Suppressor macrophage treated with lipopolysaccharide for 4 hours (primary cell): ENCODE data around the gene SLC4A7.
A peak's percentile ranks its signal among the peaks of the same experiment; 100 is the strongest.
"Not testable (repeated sequence)": the region's sequence is repeated elsewhere in the genome, so short reads cannot be mapped to it uniquely, and the experiment has no call there.

Source experiments
- DNase-seq: peaks from one replicate; pipeline ENCODE4 v3.0.0-alpha.2; 2020

SLC4A7 gene

DNA sequence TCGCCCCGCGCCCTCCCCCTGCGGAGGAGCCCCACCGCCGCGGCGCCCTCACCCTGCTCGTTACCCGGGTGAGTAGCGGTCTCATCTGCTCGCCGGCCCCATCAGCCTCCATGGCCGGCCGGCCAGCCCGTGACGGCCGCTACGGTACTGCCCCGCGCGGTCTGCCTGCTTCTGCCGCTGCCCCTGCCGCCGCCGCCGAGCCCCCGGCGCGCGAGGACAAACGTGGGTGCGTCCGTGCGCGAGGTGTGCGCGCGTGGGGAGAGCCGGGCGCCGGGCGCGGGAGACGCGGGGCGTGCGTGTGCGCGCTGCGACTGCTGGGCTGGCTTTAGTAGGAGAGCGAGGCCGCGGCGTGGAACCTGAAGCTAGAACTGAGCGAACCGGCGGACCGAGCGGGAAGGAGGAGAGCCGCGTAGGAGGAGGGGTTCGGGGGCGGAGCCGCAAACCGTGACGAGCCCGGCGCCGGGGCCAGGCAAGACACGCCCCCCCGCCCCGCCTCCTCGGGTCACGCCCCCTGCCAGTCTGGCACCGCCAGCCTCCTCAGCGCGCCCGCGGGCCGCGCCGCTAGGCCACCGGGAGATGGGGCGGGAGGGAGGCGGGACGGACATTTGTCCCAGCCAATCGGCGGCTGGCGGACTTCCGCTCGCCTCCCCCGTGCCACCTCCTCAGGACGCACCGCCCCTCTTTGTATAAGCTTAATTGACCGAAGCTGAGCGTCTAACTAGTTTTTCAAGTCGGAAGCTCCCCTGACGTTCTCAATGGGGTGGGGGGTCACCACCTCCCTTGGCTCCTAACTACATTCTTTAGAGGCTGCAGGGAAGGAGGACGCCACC lies at the start of gene SLC4A7:
Gene SLC4A7, minus strand, starts transcription at position 370 of the 830 bp plus-strand sequence. Its CDS starts 258 bp downstream, at position 112.
- DNase-seq = peak; percentile 99

- DNase-seq = peak; percentile 48
These were observed 49.0 kb upstream of the SLC4A7 start for GRCh38 chr3:27533261-27533607.

- DNase-seq = no peak
These were observed 48.5 kb upstream of the SLC4A7 start for GRCh38 chr3:27532426-27533260.

GRCh38 chr3:27531193-27531751 lies 47.1 kb upstream of the SLC4A7 start:
- DNase-seq = not testable (repeated sequence)

DNA sequence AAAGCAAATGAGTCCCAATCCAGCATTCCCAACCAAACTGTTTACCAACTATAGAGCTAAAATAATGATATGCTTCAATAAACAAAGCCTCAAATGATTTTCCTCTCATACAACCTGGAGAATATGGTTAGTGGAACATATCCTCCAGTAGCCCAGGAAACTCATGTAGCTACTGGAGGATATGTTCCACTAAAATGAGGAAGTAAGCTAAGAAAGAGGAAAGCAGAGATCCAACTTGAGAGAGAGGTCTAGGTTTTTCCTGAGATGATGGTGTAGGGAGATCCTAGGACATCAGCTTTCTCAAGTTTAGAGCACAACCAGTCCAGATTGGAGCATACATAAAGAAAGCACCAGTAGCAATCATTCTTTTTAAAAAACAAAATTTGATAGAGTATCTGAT lies 44.6 kb upstream of the SLC4A7 start:
- DNase-seq = peak; percentile 51

GRCh38 chr3:27526614-27527315 lies 42.6 kb upstream of the SLC4A7 start:
- no peak for DNase-seq

DNA sequence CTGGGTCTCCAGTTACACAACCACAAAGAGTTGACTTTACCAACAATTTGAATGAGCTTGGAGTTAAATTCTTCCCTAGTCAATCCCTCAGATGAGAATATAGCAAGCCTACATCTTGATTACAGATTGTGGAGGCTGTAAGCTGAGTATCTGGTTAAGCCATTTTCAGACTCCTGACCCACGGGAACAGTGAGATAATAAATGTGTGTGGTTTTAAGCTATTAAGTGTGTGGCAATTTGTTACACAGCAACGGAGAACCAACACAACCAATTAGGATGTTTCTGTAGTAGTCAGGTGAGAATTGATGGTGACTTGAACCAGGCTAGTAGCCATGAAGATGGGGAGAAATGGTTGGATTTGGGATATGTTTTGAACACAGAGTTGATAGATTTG lies 37.7 kb upstream of the SLC4A7 start:
- DNase-seq = no peak

DNA sequence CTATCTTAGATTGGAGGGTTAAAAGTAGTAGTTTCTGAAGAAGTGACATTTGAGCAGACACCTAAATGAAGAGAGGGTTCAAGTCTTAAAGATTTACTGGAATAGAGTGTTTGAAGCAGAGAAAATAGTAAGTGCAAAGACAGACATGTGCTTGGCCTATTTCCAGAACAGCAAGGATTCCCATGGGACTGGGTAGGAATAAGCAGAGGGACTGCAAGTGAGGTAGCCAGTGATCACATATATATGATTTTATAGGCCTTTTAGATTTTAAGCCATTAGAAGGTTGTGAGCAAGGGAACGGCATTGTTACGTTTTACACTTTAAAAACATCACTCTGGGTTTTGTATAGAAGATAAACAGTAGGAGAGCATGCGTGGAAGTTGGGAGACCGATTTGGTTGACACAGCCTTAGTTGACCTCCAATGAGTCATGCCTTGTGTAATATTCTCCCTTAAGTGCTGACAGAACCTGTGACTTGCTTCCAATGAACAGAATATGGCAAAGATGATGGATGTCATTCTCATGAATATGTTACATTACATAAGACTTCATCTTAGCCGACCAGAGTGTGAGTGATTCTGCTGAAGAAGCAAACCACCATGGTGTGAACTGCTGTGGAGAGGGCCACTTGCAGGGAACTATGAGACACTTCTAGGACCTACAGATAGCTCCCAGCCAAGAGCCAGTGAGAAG lies 37.1 kb upstream of the SLC4A7 start:
- peak; percentile 92 for DNase-seq

DNA sequence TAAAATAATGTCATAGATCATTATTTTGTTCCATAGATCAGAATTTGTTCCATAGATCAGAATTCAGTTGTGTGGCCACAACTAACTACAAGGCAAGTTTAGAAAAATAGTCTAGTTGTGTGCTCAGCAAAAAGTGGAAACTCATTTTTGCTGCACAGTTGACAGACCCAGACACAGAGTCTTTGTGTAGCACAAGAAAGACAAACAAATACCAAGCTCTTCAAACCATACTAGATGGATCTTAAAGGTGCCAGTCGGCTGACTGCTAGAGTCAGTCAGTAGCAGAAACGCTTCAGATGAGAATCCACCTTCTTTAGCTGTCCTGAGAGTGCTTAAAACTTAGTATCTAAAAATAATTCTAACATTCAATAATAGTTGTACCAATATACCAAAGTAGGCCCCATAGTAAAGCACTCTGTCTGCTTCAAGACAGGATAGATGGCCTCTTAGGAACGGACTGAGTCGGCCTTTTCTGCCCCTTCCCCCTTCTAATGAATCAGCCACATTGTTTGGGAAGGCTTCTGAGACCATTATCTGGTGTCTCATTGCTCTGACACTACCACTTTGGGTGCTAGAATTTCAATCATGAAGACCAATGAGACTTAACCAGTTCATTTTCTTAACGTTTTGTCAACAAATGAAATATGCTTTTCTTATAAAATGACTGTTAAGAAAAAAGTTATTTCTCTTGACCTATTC lies 27.7 kb upstream of the SLC4A7 start:
- no peak for DNase-seq

DNA sequence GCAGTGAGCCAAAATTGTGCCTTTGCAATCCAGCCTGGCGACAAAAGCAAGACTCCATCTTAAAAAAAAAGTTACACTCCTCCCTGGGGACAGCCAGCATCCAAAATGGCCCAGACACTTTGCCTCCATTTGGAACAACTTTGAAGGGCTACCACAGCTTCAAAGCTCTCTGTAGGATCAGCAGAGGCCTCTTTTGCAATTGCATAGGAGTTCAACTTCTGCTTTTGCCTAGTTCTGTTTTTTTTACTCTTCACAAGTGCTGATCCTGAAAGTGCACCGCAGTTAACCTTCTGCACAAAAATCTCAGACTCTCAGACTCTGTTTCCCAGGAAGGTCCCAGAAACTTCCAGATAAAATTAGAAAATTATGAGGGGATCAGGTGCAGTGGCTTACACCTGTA lies 25.2 kb upstream of the SLC4A7 start:
- peak; percentile 75 for DNase-seq

DNA sequence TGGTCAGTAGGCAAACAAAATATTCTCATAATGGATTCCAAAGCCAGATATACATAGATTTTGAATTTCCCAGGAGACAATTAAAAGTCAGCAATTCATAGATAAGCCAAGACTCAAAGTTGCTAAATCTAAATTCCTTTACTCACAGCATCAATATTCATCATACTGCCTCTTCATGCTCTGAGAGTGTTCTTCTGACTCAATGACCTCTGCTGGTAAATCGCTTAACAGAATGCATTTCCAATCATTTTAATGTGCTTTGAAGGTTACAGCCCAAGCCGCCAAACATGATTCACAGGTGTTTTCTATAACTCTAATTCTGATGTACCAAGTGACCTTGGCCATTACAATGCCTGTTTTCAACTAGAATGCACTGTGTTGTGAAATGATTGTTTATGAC lies 24.2 kb upstream of the SLC4A7 start:
- no peak for DNase-seq

GRCh38 chr3:27507515-27508266 lies 23.5 kb upstream of the SLC4A7 start:
- DNase-seq = no peak

- DNase-seq = no peak
These were observed 22.9 kb upstream of the SLC4A7 start for GRCh38 chr3:27507111-27507510.

DNA sequence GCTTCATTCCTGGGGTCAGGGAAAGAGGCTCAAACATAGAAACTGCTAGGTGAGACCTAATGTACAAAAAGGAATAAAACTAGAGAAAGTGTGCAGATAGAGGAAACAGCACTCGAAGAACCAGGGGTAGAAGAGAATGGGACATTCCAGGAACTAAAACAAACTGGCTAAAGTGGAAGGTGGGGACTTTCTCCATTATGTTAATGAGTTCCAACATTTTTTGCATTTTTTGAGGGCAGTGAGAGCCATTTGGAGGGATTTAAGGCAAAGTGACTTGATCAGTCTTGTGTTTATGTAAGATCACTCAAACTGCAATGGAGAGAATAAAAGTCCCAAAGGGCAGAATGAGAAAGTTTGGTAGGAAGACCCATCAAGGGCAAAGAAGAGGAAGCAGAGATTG lies 20.6 kb upstream of the SLC4A7 start:
- no peak for DNase-seq

- DNase-seq = no peak
These were observed 19.3 kb upstream of the SLC4A7 start for GRCh38 chr3:27503526-27503925.

- DNase-seq = no peak
These were observed 17.6 kb upstream of the SLC4A7 start for GRCh38 chr3:27501759-27502158.

GRCh38 chr3:27500986-27501385 lies 16.8 kb upstream of the SLC4A7 start:
- no peak for DNase-seq

GRCh38 chr3:27500035-27500434 lies 15.9 kb upstream of the SLC4A7 start:
- DNase-seq = peak; percentile 29

DNA sequence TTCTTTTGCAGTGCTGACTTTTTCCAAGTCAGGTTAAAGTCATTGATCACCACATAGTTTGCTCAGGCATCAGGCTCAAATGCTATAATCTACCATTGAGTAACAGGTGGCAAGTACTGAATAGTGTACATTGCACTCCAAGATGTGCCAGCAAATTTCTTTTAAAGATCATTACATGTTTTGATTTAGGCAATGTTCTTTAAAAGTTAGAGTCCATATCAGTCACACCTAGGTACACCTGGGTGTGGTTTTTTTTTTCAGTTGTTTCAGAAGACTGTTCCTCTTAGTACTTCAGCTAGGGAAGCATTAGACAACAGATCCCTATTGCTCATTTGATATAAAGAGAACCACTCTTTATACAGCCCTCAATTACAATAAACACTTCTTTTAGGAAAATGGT lies 10.6 kb upstream of the SLC4A7 start:
- no peak for DNase-seq

GRCh38 chr3:27488821-27489220 lies 4.6 kb upstream of the SLC4A7 start:
- DNase-seq = no peak

DNA sequence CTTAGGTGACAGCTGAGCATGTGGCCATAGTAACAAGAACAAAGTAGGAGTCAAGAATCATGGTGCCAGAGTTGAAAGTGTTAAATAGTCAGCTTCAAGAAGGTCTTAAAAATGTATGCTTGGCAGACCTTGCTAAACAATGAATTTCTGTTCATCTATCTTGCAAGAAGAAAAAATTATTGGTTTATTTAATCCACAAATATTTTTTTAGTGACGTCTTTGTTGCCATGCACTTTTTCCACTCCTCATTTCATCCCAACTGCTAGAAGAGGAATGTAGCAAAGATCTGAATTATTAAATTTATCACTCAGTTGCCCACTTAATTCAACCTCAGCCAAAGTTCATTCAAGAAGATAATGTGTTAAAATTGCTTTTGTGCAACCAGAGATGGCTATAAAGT lies 3.2 kb upstream of the SLC4A7 start:
- no peak for DNase-seq
